H1 (cell line): Measurements from ENCODE around the gene ANAPC13. TPM values are rescaled to one million over a fixed set of nuclear protein-coding genes. Genes with fewer than 3 reads are reported as not detected.

Source experiments
- BCL11A ChIP-seq, 2 experiments: IDR thresholded peaks; one replicate each; pipeline ENCODE4 v1.6.1; 2011; ENCODE audit warnings: low read depth in 2 of 2, low read length in 2 of 2, mild to moderate bottlenecking in 2 of 2
- CHD7 ChIP-seq: fragments of 300-600 bp; sonication (generic); IDR thresholded peaks from 2 replicates; pipeline ENCODE4 v1.7.1; 2012; ENCODE audit warnings: low read length, moderate library complexity, mild to moderate bottlenecking, inconsistent platforms; ENCODE audit not compliant: insufficient replicate concordance
- CREB1 ChIP-seq: IDR thresholded peaks from 2 replicates; pipeline ENCODE4 v1.6.1; 2012; ENCODE audit warnings: inconsistent platforms
- JUN ChIP-seq: IDR thresholded peaks from 2 replicates; pipeline ENCODE4 v1.6.1; 2011; ENCODE audit warnings: low read depth, mild to moderate bottlenecking, improper control_type of control experiment, low read length
- SP4 ChIP-seq: IDR thresholded peaks from 2 replicates; pipeline ENCODE4 v1.6.1; 2012; ENCODE audit warnings: low read length, inconsistent platforms
- TEAD4 ChIP-seq: IDR thresholded peaks from 2 replicates; pipeline ENCODE4 v1.6.1; 2012; ENCODE audit warnings: low read depth, low read length, inconsistent platforms, mixed read lengths
- polyA plus RNA-seq, 7 experiments: library from polyadenylated mRNA; depleted of rRNA in 3 of 7; stranded (reverse) in 5 of 7; unstranded in 2 of 7; fragments of >200 nt in 5 of 7; fragments of 200-250 nt in 2 of 7; gene quantifications; 1 replicate in 5 of 7; 2 replicates in 1 of 7; 4 replicates in 1 of 7; pipeline versions ENCODE4 v1.2.1 to v1.2.3, GENCODE V29; 2011 to 2013; ENCODE audit warnings: missing spikeins in 2 of 7, mixed read lengths in 2 of 7
- total RNA-seq: library from RNA; stranded (reverse); fragmentation: NEBNext Ultra II Directional; extraction: Animal tissue kit (Norgen Biotek cat#: 25700); gene quantifications from 2 replicates; pipeline ENCODE4 v1.2.1, GENCODE V29; 2021

The ANAPC13 gene
- total and polyA plus RNA-seq, 2 of the 8 experiments (the other 6 are each of a cell fraction or from before 2014, with no cell fraction given), result 33.3 to 34.0 TPM

- TF ChIP-seq CHD7 (no peak), BCL11A (IDR thresholded peaks at IDR 0.05; ENCODE audit: low read depth in 2 of 2, low read length in 2 of 2) (no peak), SP4 (no peak), JUN (no peak), CREB1 (no peak), TEAD4 (no peak)
Measured at GRCh38 chr3:134511500-134511899, 25.7 kb upstream of the ANAPC13 start (continued).
